Activated naive CD8-positive, alpha-beta T cell treated with anti-CD3 and anti-CD28 coated beads, Interleukin-2, amount 50 U/mL, for 24 hours (primary cell): ENCODE results near the gene CUBN.

Experiments
- ATAC-seq: fragments of 150-1000 bp; cut with Tn5 transposase; one replicate; pipeline ENCODE4 v1.10.0; 2021
- DNase-seq: peaks from one replicate; pipeline ENCODE4 v3.0.0; 2021
- H3K27ac Mint-ChIP-seq: one replicate; pipeline ENCODE4 v1.8.0; 2021; ENCODE audit warnings: mild to moderate bottlenecking, mixed read lengths
- H3K27me3 Mint-ChIP-seq: one replicate; pipeline ENCODE4 v1.8.0; 2021; ENCODE audit warnings: mixed read lengths
- H3K36me3 Mint-ChIP-seq: one replicate; pipeline ENCODE4 v1.8.0; 2021; ENCODE audit warnings: low read depth, mixed read lengths
- H3K4me1 Mint-ChIP-seq: one replicate; pipeline ENCODE4 v1.8.0; 2021; ENCODE audit warnings: mixed read lengths
- H3K4me3 Mint-ChIP-seq: one replicate; pipeline ENCODE4 v1.8.0; 2021; ENCODE audit warnings: mild to moderate bottlenecking, moderate library complexity, mixed read lengths
- H3K9me3 Mint-ChIP-seq: one replicate; pipeline ENCODE4 v1.8.0; 2021; ENCODE audit warnings: mixed read lengths

The CUBN gene

GRCh38 chr10:17129741-17130140, at the start of gene CUBN:
Gene CUBN (minus strand): TSS chr10:17129811. CDS start chr10:17129765, 46 bp downstream.
- Mint-ChIP-seq H3K4me3 (no peak within 1 kb of the TSS), H3K4me1 (no peaks in the 10 kb centered on the region), H3K36me3 (no peaks in the 10 kb centered on the region), H3K9me3 (no peaks in the 10 kb centered on the region), H3K27ac (no peak within 1 kb of the TSS), H3K27me3 (no peaks in the 10 kb centered on the region)
- DNase-seq = no peak
- ATAC-seq = no peak

DNA sequence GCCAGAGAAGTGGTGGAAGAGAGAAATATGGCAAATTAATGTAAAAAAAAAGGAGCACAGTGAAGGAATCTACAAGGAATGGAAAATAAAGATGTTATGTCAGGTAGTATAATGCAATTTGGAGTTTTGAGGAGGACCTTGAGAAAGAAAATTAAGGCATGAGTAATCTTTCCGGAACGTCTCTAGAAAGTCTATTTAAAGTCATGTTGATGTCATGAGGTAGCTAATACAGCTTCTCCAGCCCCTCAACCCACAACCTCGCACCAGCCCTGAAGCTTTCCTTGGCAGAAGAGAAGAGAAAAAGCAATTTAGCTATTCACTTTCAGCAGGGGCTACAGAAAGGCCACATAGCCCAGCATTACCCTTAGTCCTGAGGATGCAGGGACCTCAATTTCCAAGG, 49.4 kb upstream of the CUBN start:
- no peak overlapping the region for H3K27ac Mint-ChIP-seq
- no peaks in the 10 kb centered on the region for H3K9me3 Mint-ChIP-seq
- H3K4me3 Mint-ChIP-seq = no peak overlapping the region
- H3K27me3 Mint-ChIP-seq = no peaks in the 10 kb centered on the region
- ATAC-seq = no peak
- H3K4me1 Mint-ChIP-seq = peaks cover 18% of the 10 kb centered on the region
- H3K36me3 Mint-ChIP-seq = no peaks in the 10 kb centered on the region
- DNase-seq = no peak

GRCh38 chr10:17178006-17178405, 48.4 kb upstream of the CUBN start:
- no peak for ATAC-seq
- H3K27ac Mint-ChIP-seq = no peak overlapping the region
- no peak for DNase-seq
- H3K27me3 Mint-ChIP-seq = no peaks in the 10 kb centered on the region
- H3K4me3 Mint-ChIP-seq = no peak overlapping the region
- H3K36me3 Mint-ChIP-seq = peaks cover 3% of the 10 kb centered on the region
- H3K4me1 Mint-ChIP-seq = peaks cover 18% of the 10 kb centered on the region
- H3K9me3 Mint-ChIP-seq = no peaks in the 10 kb centered on the region

DNA sequence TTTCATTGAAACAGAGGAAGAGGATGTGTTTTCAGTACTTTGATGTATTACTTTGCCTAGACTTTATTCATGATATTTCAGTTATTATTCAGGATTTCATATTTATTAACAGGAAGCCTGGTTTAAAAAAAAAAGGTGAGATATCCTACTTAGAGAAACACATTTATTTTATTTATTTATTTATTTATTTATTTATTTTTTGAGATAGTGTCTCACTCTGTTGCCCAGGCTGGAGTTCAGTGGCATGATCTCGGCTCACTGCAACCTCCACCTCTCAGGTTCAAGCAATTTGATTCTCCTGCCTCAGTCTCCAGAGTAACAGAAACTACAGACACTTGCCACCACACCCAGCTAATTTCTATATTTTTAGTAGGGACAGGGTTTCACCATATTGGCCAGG, 47.4 kb upstream of the CUBN start:
- H3K27ac Mint-ChIP-seq = no peak overlapping the region

GRCh38 chr10:17176091-17176490, 46.5 kb upstream of the CUBN start:
- Mint-ChIP-seq H3K4me3 (no peak overlapping the region), H3K27ac (peak overlapping the region; percentile 1), H3K36me3 (peaks cover 3% of the 10 kb centered on the region), H3K27me3 (no peaks in the 10 kb centered on the region), H3K4me1 (peaks cover 18% of the 10 kb centered on the region), H3K9me3 (no peaks in the 10 kb centered on the region)
- ATAC-seq = no peak
- no peak for DNase-seq

More for the DNA sequence above, 47.4 kb upstream of the CUBN start:
- H3K27me3 Mint-ChIP-seq = no peaks in the 10 kb centered on the region
- H3K9me3 Mint-ChIP-seq = no peaks in the 10 kb centered on the region
- H3K36me3 Mint-ChIP-seq = peaks cover 3% of the 10 kb centered on the region
- H3K4me1 Mint-ChIP-seq = peaks cover 18% of the 10 kb centered on the region
- H3K4me3 Mint-ChIP-seq = no peak overlapping the region
- DNase-seq = no peak
- ATAC-seq = no peak

- peak overlapping the region; percentile 61 for H3K4me3 Mint-ChIP-seq
- H3K27me3 Mint-ChIP-seq = no peaks in the 10 kb centered on the region
- H3K36me3 Mint-ChIP-seq = peaks cover 3% of the 10 kb centered on the region
- ATAC-seq (peak; percentile 59), DNase-seq (peak; percentile 10)
- H3K4me1 Mint-ChIP-seq = peaks cover 18% of the 10 kb centered on the region
- peak overlapping the region; percentile 70 for H3K27ac Mint-ChIP-seq
- H3K9me3 Mint-ChIP-seq = no peaks in the 10 kb centered on the region
Measured at GRCh38 chr10:17175551-17175950, 45.9 kb upstream of the CUBN start.

GRCh38 chr10:17174626-17175025, 45.0 kb upstream of the CUBN start:
- Mint-ChIP-seq H3K36me3 (peaks cover 3% of the 10 kb centered on the region), H3K27ac (no peak overlapping the region), H3K4me3 (no peak overlapping the region), H3K4me1 (peaks cover 18% of the 10 kb centered on the region), H3K27me3 (no peaks in the 10 kb centered on the region), H3K9me3 (no peaks in the 10 kb centered on the region)
- ATAC-seq = no peak
- DNase-seq = no peak

DNA sequence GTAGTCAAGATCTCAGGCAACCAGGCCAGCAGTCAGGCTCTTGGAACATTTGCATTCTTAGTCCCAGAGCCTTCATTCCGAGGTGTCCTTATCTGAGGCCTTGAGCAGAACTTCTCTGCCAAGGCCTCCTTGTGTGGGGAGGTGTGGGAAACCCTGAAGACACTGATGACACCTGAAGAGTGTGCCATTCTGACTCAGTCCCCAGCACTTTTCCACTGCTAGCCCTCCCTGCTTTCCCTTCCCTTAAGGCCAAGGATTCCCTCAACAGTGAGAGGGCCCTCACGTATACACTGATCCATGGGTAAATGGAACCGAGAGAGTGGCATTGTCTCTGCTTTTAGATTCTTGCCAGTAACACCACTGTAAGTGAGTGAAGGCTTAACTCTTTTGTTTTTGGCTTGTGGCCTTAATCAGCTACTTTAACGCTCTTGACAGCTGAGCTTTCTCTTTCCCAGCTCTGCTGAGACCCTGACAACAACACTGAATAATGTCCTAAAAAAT, 41.6 kb upstream of the CUBN start:
- no peak for DNase-seq

DNA sequence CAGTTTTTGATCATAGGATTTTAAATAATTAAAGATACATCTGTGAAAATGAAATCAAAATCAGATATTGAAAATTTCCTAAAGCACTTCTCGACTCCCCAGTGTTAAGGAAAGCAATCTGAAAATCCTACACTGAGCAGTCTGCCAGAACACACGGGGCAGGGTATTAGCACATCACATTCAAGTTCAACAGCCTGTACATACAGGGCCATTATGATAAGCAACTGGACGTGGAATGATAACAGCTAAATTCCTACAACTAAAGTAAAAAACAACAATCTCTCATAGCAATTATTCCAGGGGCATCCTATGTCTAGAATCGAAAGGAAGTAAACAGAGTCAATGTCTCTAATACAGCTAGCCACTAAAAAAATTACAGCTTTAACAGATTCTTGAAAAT, 40.2 kb upstream of the CUBN start:
- DNase-seq (no peak), ATAC-seq (no peak)
- H3K36me3 Mint-ChIP-seq = peaks cover 4% of the 10 kb centered on the region
- H3K9me3 Mint-ChIP-seq = no peaks in the 10 kb centered on the region
- no peak overlapping the region for H3K27ac Mint-ChIP-seq
- peaks cover under 1% of the 10 kb centered on the region for H3K4me1 Mint-ChIP-seq
- no peak overlapping the region for H3K4me3 Mint-ChIP-seq
- no peaks in the 10 kb centered on the region for H3K27me3 Mint-ChIP-seq

More for the DNA sequence above, 41.6 kb upstream of the CUBN start:
- peaks cover 12% of the 10 kb centered on the region for H3K4me1 Mint-ChIP-seq
- no peaks in the 10 kb centered on the region for H3K27me3 Mint-ChIP-seq
- no peaks in the 10 kb centered on the region for H3K9me3 Mint-ChIP-seq
- peaks cover 3% of the 10 kb centered on the region for H3K36me3 Mint-ChIP-seq
- no peak overlapping the region for H3K4me3 Mint-ChIP-seq
- H3K27ac Mint-ChIP-seq = no peak overlapping the region
- peak; percentile 28 for ATAC-seq

DNA sequence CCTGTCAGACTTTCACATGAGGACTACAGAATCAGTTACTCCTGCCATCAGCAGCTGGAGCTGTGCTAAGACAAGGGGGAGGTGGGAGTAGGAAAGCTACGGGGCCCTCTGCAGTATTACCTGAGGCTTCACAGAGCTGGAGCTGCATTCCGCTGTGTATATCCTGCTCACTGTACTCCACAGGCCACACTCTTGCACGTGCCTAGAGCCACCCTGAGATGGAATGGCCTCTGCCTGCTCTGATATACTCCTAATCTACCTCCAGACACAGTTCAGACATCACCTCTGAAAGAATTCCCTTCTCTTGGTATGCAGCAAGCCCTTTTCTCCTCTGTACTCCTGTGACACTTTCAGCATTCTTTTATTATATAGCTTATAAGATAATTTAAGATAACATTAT, 37.1 kb upstream of the CUBN start:
- H3K4me3 Mint-ChIP-seq = no peak overlapping the region
- no peaks in the 10 kb centered on the region for H3K27me3 Mint-ChIP-seq
- no peaks in the 10 kb centered on the region for H3K9me3 Mint-ChIP-seq
- ATAC-seq = no peak
- peaks cover 4% of the 10 kb centered on the region for H3K36me3 Mint-ChIP-seq
- H3K27ac Mint-ChIP-seq = no peak overlapping the region
- DNase-seq = no peak
- no peaks in the 10 kb centered on the region for H3K4me1 Mint-ChIP-seq

GRCh38 chr10:17162828-17163227, 33.2 kb upstream of the CUBN start:
- no peaks in the 10 kb centered on the region for H3K9me3 Mint-ChIP-seq
- no peaks in the 10 kb centered on the region for H3K27me3 Mint-ChIP-seq
- DNase-seq (no peak), ATAC-seq (no peak)
- no peaks in the 10 kb centered on the region for H3K4me1 Mint-ChIP-seq
- H3K36me3 Mint-ChIP-seq = peaks cover 4% of the 10 kb centered on the region
- no peak overlapping the region for H3K4me3 Mint-ChIP-seq
- H3K27ac Mint-ChIP-seq = no peak overlapping the region

DNA sequence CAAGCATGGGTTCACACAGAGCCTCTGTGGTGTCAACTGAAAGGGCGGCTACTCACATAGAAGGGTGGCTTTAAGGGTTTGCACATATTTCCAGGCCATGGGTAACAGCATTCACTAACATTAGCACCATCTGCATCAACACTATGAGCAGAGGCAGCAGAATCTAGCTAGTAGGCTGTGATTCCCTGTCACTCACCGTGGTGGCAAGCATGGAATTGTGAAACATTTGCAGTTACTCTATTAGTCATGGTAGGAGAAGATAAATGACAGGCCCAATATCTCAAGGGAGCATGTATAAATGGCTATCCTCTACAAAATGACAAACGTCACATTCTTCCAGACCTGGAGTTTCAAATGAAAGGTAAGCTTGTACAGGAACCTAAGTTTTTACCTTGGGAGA, 32.2 kb upstream of the CUBN start:
- no peak for ATAC-seq
- no peak overlapping the region for H3K27ac Mint-ChIP-seq

DNA sequence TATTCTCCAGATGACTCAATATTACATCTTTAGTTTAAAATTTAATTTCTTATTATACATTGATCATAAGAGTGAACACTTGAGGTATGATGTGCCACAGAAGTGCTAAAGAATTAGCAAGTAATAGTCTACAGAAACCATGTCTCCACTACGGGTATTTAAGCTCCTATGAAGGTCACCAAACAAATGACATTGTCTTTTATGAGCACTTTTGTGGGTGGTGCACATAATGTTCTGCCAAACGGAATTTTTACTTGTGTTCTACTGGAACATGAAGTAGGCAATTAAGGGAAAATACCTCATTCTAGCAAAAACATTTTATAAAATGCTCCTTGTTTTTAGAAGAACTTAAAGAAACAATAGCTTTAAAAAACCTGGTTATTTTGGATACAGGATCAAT, 27.4 kb upstream of the CUBN start:
- Mint-ChIP-seq H3K4me1 (no peaks in the 10 kb centered on the region), H3K4me3 (no peak overlapping the region), H3K27me3 (no peaks in the 10 kb centered on the region), H3K9me3 (no peaks in the 10 kb centered on the region), H3K36me3 (peaks cover 2% of the 10 kb centered on the region), H3K27ac (no peak overlapping the region)
- no peak for DNase-seq
- ATAC-seq = no peak

More for the DNA sequence above, 32.2 kb upstream of the CUBN start:
- Mint-ChIP-seq H3K9me3 (no peaks in the 10 kb centered on the region), H3K4me3 (no peak overlapping the region), H3K27me3 (no peaks in the 10 kb centered on the region), H3K4me1 (no peaks in the 10 kb centered on the region), H3K36me3 (peaks cover 5% of the 10 kb centered on the region)
- no peak for DNase-seq

DNA sequence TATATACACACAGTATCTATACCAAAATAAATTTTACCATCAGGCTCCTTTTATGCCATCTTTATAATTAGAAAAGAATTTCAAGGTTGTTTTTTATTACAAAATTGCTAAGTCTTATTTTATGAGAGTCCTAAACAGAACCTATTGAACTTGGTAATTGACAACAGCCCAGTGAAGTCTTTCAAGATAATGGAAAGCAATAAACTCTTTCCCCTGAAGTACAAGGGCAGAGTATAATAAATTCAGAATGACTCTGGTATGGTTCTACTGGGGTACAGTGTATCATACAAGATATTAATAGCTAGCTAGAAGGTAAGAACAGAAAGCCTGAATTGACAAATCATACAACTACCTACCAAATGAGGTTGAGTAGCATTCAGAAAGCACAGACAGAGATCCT, 26.2 kb upstream of the CUBN start:
- Mint-ChIP-seq H3K9me3 (no peaks in the 10 kb centered on the region), H3K27me3 (no peaks in the 10 kb centered on the region), H3K4me1 (no peaks in the 10 kb centered on the region), H3K36me3 (peaks cover 4% of the 10 kb centered on the region), H3K27ac (no peak overlapping the region), H3K4me3 (no peak overlapping the region)
- DNase-seq (no peak), ATAC-seq (no peak)

DNA sequence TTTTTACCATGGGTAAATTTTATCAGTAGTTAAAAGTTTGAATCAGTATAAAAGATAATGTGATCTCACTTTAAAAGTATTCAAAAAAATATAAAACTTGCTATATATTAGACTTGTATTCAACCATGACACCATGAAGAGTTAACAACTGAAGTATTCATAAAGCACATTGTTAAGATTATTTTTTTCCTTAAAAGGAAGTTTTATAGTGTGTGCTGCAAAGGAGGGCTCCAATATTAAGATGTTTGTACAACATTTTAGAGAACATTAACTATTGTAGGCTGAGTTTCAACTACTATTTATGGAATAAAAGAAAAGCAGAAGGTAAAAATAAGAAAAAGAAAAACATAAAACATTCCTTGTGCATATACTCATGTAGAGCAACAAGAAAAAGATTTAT, 24.5 kb upstream of the CUBN start:
- no peak for ATAC-seq
- peaks cover 4% of the 10 kb centered on the region for H3K36me3 Mint-ChIP-seq

DNA sequence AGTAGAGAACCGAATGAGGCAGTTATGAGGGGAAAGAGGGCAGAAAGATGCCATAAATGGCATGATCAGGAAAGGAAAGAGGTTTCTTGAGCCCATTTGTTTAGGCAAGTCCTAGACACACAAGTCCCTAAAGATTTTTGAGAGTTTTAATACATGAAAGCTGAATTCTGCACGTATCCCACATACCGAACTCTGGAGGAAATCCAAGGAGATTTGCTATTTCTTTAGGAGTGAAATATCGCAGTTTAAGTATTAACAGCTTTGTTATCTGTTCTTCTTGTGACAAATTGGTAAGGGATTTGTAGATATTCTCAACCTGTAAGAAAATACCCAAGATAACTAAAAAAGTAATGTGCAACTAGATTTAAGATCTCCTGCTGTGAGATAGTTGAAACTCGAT, 23.7 kb upstream of the CUBN start:
- Mint-ChIP-seq H3K9me3 (no peaks in the 10 kb centered on the region), H3K27me3 (no peaks in the 10 kb centered on the region), H3K4me3 (no peak overlapping the region), H3K27ac (no peak overlapping the region), H3K4me1 (no peaks in the 10 kb centered on the region), H3K36me3 (peaks cover 4% of the 10 kb centered on the region)
- ATAC-seq = no peak
- DNase-seq = no peak

More for the DNA sequence above, 24.5 kb upstream of the CUBN start:
- no peaks in the 10 kb centered on the region for H3K27me3 Mint-ChIP-seq
- H3K4me3 Mint-ChIP-seq = no peak overlapping the region
- no peaks in the 10 kb centered on the region for H3K4me1 Mint-ChIP-seq
- no peak for DNase-seq
- no peaks in the 10 kb centered on the region for H3K9me3 Mint-ChIP-seq
- no peak overlapping the region for H3K27ac Mint-ChIP-seq
